WERI-Rb-1 (cell line): Measurements from ENCODE around the gene SCGB1C2.

ENCODE experiments used
- DNase-seq: peaks from one replicate; pipeline ENCODE4 v3.0.0-alpha.2; 2020
- H3K27ac ChIP-seq: fragments of 250-450 bp; sonication (Bioruptor Pico); 2 replicates; pipeline ENCODE4 v1.5.1; 2020; ENCODE audit warnings: mild to moderate bottlenecking, moderate library complexity
- H3K27me3 ChIP-seq: fragments of 250-450 bp; sonication (Bioruptor Pico); 2 replicates; pipeline ENCODE4 v1.5.1; 2021; ENCODE audit warnings: mild to moderate bottlenecking, low read depth, moderate library complexity; ENCODE audit not compliant: insufficient read depth, severe bottlenecking
- H3K36me3 ChIP-seq: fragments of 250-450 bp; sonication (Bioruptor Pico); 2 replicates; pipeline ENCODE4 v1.5.1; 2020; ENCODE audit warnings: mild to moderate bottlenecking, moderate library complexity
- H3K4me3 ChIP-seq: 2 replicates; pipeline ENCODE4 v1.5.1; 2011; ENCODE audit warnings: low read depth, mild to moderate bottlenecking, control low read depth, low read length
- H3K9me3 ChIP-seq: fragments of 250-450 bp; sonication (Bioruptor Pico); 2 replicates; pipeline ENCODE4 v1.5.1; 2021; ENCODE audit warnings: mild to moderate bottlenecking, moderate library complexity; ENCODE audit not compliant: severe bottlenecking
- TF ChIP-seq, protein P1 (sequence below): IDR thresholded peaks from 2 replicates; pipeline ENCODE4 v1.5.1; 2011; ENCODE audit warnings: low read depth, mild to moderate bottlenecking, control low read depth, inconsistent platforms, low read length

SCGB1C2 gene

DNA sequence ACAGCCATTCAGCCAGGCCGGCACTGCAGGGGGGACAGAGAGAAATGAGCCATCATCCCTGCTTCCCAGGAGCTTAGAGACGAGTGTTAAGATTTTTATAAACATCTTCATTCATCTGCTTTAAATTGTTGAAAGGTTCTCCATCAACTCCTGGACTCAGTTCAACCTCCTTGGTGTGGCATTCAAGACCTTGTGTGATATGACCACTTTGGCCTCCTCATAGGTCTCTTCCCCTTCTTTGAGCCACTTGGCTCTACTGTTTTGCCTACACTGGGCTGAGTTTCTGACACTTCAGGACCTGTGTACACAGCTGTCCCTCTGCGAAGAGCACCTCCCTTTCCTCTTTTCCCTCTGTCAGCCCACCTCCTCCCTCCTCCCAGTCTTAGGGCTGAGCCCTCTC, 39.8 kb downstream of the SCGB1C2 start:
- no peak for DNase-seq
- no peaks in the 10 kb centered on the region for H3K9me3 ChIP-seq
- TF ChIP-seq, protein P1, sequence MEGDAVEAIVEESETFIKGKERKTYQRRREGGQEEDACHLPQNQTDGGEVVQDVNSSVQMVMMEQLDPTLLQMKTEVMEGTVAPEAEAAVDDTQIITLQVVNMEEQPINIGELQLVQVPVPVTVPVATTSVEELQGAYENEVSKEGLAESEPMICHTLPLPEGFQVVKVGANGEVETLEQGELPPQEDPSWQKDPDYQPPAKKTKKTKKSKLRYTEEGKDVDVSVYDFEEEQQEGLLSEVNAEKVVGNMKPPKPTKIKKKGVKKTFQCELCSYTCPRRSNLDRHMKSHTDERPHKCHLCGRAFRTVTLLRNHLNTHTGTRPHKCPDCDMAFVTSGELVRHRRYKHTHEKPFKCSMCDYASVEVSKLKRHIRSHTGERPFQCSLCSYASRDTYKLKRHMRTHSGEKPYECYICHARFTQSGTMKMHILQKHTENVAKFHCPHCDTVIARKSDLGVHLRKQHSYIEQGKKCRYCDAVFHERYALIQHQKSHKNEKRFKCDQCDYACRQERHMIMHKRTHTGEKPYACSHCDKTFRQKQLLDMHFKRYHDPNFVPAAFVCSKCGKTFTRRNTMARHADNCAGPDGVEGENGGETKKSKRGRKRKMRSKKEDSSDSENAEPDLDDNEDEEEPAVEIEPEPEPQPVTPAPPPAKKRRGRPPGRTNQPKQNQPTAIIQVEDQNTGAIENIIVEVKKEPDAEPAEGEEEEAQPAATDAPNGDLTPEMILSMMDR = no peak
- peak overlapping the region; percentile 88 for H3K27ac ChIP-seq
- peaks cover 34% of the 10 kb centered on the region for H3K36me3 ChIP-seq
- H3K4me3 ChIP-seq = no peak overlapping the region
- H3K27me3 ChIP-seq = no peaks in the 10 kb centered on the region

DNA sequence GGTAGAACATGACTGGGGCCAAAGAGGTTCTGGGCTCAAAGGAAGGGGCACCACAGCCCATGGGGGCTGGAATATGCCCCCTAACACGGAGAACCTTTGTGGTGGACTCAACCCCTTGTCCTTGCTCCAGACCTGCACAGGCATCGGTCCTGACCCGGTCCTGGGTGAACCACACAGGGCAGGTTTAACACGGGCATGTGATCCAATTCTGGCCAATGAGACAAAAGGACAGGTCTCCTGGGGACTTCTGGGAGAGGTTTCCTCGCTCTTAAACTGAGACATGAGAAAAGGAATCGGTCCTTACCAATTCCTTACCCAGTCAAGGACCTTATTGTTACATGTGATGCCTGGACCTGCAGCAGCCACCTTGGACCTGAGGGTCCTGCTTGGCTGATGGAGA, 40.4 kb downstream of the SCGB1C2 start:
- H3K27me3 ChIP-seq = no peaks in the 10 kb centered on the region
- H3K36me3 ChIP-seq = peaks cover 34% of the 10 kb centered on the region
- TF ChIP-seq, protein P1 = no peak
- H3K9me3 ChIP-seq = no peaks in the 10 kb centered on the region
- no peak for DNase-seq
- H3K4me3 ChIP-seq = no peak overlapping the region
- peak overlapping the region; percentile 88 for H3K27ac ChIP-seq

DNA sequence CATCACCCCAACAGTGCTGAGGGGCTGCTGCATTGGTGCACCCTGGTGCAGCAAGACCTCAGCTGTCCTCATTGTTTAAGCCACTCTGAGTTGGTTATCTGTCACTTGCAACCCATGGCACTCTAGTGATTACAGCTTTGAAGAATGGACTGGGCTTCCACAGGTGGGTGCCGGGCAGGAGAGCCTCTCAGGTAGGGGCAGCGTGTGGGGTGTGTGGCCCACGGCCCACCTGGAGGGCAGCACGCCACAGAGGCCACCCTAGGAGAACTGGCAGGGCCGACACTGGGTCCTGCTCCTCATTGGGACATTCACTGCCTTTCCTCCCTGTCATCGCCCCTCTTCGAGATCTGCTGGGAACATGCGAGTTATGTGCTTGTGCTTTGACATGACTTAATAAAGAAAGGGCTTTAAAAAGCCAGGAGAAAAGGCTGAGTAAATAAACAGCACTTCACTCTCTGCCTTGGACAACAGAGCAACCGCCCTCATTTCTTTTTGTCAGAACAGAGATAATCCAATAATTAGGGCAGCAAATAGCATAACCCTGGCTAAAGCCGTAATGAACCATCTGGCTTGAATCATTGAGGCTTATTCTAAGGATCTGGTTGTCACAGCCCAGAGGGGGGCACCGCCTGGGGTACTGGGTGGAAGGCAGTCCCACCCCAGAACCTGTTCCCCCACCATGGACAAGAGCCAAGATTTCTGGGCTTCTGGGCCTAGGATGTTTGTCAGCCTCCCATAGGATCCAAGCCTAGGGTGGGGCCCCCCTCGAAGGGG, 41.1 kb downstream of the SCGB1C2 start:
- Histone ChIP-seq H3K9me3 (no peaks in the 10 kb centered on the region), H3K27ac (peak overlapping the region; percentile 88), H3K27me3 (no peaks in the 10 kb centered on the region), H3K4me3 (peak overlapping the region; percentile 58), H3K36me3 (peaks cover 30% of the 10 kb centered on the region)
- peak; percentile 79 for DNase-seq
- TF ChIP-seq, protein P1 = no peak

DNA sequence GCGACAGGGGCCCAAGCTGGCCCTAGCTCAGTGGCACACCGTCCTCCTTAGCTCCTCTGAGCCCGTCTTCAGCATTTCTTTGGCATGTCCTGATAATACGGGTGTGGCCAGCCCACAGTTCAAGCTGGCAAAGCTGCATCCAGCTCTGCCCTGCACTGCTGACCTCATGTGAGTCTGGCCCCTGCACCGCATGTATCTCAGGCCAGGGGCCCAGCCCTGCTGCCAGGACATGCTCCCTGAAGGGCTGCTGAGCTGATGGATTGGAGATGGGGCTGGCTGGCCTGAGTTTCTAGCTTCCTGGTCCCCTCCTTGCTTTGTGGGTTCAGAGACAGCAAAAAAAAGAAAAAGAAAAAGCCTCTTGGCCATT, 41.7 kb downstream of the SCGB1C2 start:
- peak; percentile 47 for DNase-seq
- H3K27me3 ChIP-seq = no peaks in the 10 kb centered on the region
- TF ChIP-seq, protein P1 = no peak

DNA sequence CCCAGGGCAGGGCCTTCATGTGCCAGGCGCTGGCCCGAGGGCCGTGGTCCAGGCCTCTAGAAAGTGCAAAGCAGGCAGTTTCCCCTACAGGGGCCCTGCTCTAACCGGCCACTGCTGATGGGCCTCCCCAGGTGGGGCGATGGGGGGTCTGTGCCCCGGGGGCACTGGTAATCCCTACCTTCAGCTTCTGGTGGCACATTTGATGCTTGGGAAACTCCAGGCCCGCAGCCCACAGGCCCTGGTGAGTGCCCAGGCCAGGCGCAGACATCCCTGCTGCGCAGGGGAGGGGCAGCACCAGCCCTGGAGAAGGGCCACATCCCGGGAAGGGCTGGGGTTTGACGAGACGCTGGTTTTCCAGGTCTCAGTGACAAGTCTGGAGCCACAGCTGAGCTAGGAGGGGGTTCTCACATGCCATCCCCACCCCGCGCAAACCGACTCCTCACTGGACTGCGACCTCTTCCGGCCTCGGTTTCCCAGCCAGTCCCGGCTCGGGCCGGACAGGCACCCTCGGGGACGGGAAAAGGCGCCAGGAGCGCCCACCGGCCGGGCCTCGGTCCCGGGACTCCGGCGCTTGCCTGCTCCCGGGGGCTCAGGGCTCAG, 42.5 kb downstream of the SCGB1C2 start:
- DNase-seq = peak; percentile 21
- Histone ChIP-seq H3K36me3 (peaks cover 16% of the 10 kb centered on the region), H3K27me3 (no peaks in the 10 kb centered on the region), H3K9me3 (no peaks in the 10 kb centered on the region), H3K27ac (peak overlapping the region; percentile 88), H3K4me3 (peak overlapping the region; percentile 58)
- TF ChIP-seq, protein P1 = no peak

More for the DNA sequence above, 41.7 kb downstream of the SCGB1C2 start:
- Histone ChIP-seq H3K36me3 (peaks cover 25% of the 10 kb centered on the region), H3K9me3 (no peaks in the 10 kb centered on the region), H3K27ac (peak overlapping the region; percentile 88), H3K4me3 (peak overlapping the region; percentile 58)
